IPS DF 4.7 (cell line): Measurements from ENCODE around the gene MGLL.

Source experiments
- DNase-seq: peaks from one replicate; pipeline ENCODE4 v3.0.0-alpha.2; 2013; ENCODE audit warnings: low spot score; ENCODE audit errors: extremely low read depth

MGLL gene

GRCh38 chr3:127789990-127790881, 32.1 kb downstream of the MGLL start:
- DNase-seq = no peak

GRCh38 chr3:127789051-127789450, 33.3 kb downstream of the MGLL start:
- no peak for DNase-seq

GRCh38 chr3:127788451-127788909, 33.8 kb downstream of the MGLL start:
- no peak for DNase-seq

GRCh38 chr3:127787571-127788365, 34.5 kb downstream of the MGLL start:
- DNase-seq = no peak

GRCh38 chr3:127787071-127787490, 35.2 kb downstream of the MGLL start:
- DNase-seq = no peak

GRCh38 chr3:127786353-127787070, 35.8 kb downstream of the MGLL start:
- no peak for DNase-seq

GRCh38 chr3:127785711-127786265, 36.5 kb downstream of the MGLL start:
- DNase-seq = no peak

GRCh38 chr3:127784865-127785710, 37.2 kb downstream of the MGLL start:
- no peak for DNase-seq

GRCh38 chr3:127784283-127784682, 38.0 kb downstream of the MGLL start:
- no peak for DNase-seq

GRCh38 chr3:127783642-127784160, 38.6 kb downstream of the MGLL start:
- DNase-seq = no peak

GRCh38 chr3:127783166-127783565, 39.1 kb downstream of the MGLL start:
- no peak for DNase-seq

GRCh38 chr3:127781411-127782001, 40.8 kb downstream of the MGLL start:
- DNase-seq = no peak

- DNase-seq = no peak
Observed at GRCh38 chr3:127780536-127781400, 41.5 kb downstream of the MGLL start.

GRCh38 chr3:127779747-127780146, 42.6 kb downstream of the MGLL start:
- DNase-seq = no peak

GRCh38 chr3:127777921-127778656, 44.2 kb downstream of the MGLL start:
- no peak for DNase-seq

- DNase-seq = no peak
Observed at GRCh38 chr3:127777332-127777731, 45.0 kb downstream of the MGLL start.

GRCh38 chr3:127776347-127776746, 46.0 kb downstream of the MGLL start:
- DNase-seq = no peak
